ENCODE measurements around the gene AGBL5.
"Not testable (repeated sequence)": the region's sequence is repeated elsewhere in the genome, so short reads cannot be mapped to it uniquely, and the experiment has no call there.

The AGBL5 gene

DNA sequence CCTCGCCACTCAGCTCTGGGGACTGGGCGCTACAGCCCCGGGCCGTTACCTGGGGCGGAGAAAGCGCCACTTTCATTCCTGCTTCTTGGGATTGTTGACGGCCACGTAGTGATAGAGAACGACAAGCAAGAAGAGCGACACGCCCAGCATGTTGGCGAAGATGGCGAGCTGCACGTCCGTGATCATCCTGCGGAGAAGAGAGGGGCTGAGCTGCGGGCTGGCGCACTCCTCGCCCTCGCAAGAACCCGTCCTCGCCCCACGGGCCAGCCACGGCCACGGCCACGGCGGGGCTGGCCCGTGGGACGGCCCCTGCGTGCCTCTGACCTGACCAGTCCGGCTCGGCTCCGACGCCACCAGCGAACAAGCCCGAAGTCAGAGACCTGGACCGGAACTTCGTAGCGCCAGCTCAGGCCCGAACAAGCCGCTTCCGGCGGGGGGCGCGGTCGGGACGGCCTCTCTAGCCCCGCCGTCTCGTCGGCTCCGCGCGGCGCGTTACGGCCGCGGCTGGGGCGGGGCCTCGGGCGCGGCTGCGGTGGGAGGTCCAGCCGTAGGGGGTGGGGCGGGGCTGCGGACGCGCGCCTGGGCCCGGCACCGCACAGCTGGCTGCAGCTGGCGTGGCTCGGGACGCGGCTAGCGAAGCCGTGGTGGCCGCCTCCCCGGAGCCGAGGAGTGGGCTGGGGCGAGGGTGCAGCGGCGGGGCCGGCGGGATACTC is 20.0 kb downstream of the AGBL5 start, which contains the start of gene OST4:
Gene OST4 (minus strand): TSS at position 378 of the 713 bp plus-strand sequence.
- DNase-seq, result peak; percentile 94 to 97
- TF ChIP-seq POLR2A (IDR thresholded peaks at IDR 0.05; ENCODE audit: low read length), result peak; percentile 95
- no peak for TF ChIP-seq GATA1 (IDR thresholded peaks at IDR 0.05; ENCODE audit: low read depth, low read length)

DNA sequence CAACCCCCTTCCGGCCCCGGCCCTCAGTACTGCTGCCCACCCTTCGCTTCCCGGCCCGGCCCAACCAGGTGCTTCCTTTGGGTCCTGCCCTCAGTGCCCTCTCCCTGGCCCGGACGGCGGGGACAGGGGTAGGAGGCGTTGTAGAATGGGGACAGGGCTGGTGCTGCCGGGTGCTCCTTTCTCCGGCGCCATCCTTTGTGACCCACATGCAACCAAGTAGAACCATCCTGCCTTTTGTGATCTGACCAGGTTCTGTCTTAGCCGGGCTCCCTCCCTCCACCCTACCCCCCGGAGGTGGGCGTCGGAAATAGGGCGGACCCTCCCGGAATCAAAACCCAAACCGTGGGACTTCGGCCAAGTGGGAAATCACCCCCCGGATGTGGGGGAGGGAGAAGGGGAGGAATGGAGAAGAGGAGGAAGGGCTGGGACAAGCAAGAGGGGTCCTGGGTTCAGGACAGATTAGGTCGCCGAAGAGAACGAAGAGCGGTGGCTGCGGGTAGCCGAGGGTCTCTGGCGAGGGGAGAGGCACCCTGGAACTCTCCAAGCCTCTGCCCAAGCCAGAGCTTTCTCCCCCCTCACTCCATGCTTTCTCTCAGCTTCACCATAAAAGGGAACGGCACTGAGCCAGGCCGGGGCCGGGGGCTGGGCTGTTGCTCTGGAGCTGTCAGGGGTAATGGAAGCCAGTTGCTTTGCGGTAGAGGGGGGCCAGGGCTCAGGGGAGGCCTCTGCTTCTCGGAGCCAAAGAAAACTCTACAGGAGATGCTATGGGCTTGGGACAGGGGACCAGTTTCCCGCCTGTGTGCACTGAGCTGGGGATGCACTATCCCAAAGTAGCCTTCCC is 20.7 kb downstream of the AGBL5 start:
- TF ChIP-seq GATA1 (IDR thresholded peaks at IDR 0.05; ENCODE audit: low read depth, low read length) (no peak), POLR2A (IDR thresholded peaks at IDR 0.05; ENCODE audit: low read length) (no peak)
- DNase-seq, result no peak

DNA sequence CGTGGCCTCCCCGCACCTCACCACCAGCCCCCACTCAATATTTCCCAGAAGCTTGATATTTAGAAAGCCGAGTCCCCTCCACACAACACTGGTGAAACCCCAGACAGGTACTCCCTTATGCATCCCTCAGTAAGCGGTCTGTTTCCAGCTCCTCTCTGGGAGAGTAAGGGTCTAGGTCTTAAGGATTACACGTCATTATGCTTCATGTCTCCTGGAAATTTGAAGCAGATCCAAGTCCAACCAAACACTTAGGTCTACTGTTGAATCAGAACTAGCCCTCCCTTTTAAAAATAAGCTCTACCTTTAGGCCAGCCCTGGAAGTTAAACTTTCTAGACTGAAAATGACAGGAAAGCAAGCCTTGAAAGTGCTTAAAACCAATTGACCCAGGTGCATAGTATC is 21.5 kb downstream of the AGBL5 start:
- DNase-seq, result no peak
- TF ChIP-seq GATA1 (IDR thresholded peaks at IDR 0.05; ENCODE audit: low read depth, low read length) (no peak), POLR2A (IDR thresholded peaks at IDR 0.05; ENCODE audit: low read length) (no peak)

DNA sequence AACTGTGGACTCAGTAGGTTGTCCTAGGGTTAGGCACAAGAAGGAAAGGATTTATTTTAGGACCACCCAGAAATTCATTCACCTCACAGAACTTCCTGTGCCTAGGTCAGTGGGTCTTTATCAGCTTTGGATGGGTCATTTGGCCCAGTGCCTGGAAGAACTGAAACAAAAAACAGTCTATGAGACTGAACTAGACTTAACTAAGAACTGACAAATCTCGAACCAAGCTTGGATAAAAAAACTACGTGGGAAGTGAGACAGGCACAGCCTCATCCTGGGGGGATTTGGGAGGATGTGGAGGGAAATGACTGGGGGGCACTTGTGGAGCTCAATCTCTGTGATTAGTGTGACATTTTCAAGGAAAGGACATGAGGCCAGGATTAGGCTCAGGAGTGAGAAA is 22.3 kb downstream of the AGBL5 start:
- peak in 1 of 2 experiments; percentile 30 for DNase-seq
- TF ChIP-seq POLR2A (IDR thresholded peaks at IDR 0.05; ENCODE audit: low read length) (no peak), GATA1 (IDR thresholded peaks at IDR 0.05; ENCODE audit: low read depth, low read length) (no peak)

DNA sequence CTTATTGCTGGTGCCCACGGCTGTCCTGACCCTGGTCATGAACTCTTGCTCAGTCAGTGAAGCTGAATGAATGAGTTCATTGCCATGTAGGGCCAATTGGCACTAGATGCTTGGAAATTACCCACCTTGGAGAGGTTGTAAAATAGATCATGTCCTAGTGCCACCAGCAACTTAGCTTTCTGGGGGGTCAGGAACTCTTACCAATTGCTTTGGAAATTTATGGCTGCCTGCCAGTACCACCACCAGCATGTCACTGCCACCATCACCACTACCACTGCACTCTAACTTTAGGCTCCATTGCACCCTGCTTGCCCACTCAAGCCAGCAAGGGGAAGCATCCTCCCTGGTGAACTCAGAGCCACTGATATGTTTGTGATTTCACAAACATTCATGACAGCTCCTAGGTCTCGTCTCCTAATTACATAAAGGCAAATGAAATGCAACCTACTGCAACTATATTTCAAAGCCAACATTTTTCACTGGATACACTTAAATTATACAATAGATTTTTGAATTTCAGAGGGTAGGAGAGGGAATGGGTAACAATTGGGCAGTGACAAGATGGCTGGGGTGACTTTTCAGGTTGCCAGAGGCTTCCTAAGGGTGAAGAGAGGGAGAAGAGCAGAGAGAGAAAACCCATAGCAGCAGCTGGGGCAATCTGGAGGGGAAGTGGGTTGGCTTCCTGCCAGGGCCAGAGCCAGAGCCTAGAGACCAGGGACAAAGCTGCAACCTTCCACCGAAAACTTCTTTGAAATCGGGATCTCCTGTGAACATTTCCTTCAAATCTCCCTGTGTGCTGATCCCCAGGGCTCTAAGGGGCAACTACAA is 23.5 kb downstream of the AGBL5 start:
- no peak for TF ChIP-seq POLR2A (IDR thresholded peaks at IDR 0.05; ENCODE audit: low read length)
- DNase-seq, result no peak

DNA sequence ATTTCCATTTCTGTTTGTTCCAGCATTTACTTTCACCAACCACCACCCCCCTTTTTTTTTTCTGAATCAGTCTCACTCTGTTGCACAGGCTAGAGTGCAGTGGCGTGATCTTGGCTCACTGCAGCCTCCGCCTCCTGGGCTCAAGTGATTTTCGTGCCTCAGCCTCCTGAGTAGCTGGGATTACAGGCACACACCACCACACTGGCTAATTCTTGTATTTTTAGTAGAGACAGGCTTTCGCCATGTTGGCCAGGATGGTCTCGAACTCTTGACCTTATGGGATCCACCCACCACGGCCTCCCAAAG is 24.1 kb downstream of the AGBL5 start:
- DNase-seq, result not testable (repeated sequence)

DNA sequence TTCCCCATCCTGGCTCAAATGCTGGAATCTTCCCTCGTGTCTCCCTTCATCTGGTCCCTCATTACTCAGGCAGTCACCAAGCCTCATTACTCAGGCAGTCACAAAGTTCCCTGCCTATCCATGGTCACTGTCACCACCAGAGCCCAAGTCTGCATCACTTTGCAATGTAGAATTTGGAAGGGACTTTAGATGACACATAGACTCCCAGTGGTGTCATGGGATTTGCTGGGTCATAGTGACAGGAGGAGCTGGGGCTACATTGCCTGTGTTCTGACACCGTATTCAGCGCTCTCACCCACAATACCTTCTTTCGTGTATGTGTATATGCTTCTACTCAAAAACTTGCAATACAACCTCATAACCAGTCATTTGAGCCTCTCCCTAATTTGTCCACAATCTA is 24.9 kb downstream of the AGBL5 start:
- peak in 1 of 2 experiments; percentile 45 for DNase-seq
- no peak for TF ChIP-seq POLR2A (IDR thresholded peaks at IDR 0.05; ENCODE audit: low read length)

DNA sequence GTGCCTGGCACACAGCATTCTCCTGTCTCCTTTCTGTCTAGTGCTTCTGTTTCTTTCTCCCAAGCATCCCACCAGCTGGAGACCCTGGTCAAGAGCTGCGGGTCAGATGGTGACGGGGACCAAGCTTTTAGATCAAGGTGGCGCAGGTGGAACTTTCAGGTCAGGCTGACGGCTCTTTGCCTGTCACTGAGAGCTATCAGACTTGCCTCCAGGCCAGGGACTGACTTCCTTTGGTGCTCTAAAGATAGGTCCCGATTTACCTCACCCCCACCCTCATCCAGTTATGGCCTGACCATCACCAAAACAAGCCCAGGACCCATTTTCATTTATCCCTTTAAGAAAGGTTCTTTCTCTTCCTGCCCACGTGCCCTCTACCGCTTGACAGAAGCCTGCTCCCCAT is 25.8 kb downstream of the AGBL5 start:
- no peak for DNase-seq
- TF ChIP-seq POLR2A (IDR thresholded peaks at IDR 0.05; ENCODE audit: low read length) (no peak), GATA1 (IDR thresholded peaks at IDR 0.05; ENCODE audit: low read depth, low read length) (no peak)

DNA sequence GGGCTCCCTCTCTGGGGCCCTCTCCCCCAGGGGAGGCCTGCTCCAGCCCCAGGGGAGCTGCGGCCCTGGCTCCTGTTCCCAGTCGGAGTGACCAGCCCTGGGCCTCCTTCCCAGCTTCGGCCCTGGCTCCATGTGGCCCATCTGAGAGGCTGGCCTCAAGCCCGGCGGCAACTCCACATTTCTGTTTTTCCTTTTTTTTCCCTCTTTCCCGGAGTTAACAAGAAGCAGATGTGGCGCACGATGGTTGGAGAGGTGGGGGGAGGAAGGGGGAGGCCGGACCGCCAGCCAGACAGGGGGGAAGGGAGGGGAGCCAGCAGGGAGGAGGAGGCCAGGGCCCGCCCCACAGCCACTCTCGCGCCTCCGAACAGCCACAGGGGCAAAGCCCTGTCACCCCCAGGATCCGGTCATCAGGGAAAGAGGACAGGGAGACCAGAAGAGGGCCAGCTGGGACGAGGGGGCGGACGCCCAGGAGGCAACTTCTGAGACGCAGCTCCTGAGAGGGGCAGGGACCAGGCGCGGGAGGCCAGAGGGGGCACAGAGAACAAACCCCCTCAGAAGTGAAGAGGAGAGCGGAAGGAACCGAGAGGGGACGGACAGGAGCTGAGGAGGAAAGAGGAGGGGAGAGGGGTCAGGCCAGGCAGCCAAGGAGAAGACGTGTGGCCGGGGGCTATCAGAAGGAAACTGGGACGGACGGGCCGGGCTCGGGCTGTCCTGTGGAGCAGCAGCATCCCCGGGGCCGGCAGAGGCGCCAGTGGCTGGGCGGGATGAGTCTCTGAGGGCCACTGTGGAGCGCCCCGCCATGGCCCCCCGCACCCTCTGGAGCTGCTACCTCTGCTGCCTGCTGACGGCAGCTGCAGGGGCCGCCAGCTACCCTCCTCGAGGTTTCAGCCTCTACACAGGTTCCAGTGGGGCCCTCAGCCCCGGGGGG is 27.1 kb downstream of the AGBL5 start, which contains the start of gene EMILIN1:
Gene EMILIN1 (plus strand): TSS at position 349 of the 928 bp plus-strand sequence. CDS start 451 bp downstream, at position 800.
- TF ChIP-seq GATA1 (IDR thresholded peaks at IDR 0.05; ENCODE audit: low read depth, low read length) (no peak), POLR2A (IDR thresholded peaks at IDR 0.05; ENCODE audit: low read length) (peak; percentile 34)

DNA sequence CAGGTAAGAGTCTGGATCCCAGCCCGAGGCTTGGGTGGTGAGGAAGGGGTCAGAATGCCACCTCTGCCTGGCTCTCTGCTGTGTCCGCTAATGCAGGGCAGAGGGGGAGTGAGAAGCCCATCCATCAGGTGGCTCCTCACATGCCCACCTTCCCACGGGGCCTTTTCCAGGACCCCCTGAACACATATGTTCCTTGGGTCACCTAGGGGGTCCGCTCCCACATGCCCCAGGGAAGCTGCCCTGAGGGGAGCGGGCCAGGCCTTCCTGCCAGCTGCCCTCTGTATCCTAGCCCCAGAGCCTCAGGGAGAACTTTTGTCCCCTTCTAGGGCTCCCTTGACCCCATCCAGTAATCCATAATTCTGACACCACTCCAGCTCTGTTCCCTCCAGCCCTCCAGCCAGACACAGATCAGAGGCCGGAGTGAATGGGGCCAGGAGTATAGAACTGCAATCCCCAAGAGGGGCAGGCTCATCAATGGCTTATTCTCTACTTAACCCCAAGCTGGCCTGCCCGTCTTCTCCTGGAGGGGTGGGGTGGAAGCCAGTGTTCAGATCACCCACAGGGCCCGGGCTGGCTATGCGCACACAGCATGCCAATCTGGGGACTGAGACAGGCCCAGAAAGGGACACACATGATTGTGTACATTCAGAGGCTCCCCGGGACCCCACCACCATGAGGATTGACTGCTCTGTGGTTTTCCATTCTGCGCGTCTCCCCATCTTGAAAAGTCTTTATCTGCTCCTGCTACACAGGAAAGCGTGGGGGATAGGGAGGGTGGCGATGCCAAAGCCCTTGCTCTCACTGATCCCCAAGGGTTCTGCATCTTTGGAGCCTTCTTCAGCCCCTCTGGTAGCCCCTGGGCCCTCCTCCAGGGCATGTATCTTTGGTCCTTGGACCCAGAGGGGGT is 28.0 kb downstream of the AGBL5 start:
- no peak for TF ChIP-seq GATA1 (IDR thresholded peaks at IDR 0.05; ENCODE audit: low read depth, low read length)
- no peak for TF ChIP-seq POLR2A (IDR thresholded peaks at IDR 0.05; ENCODE audit: low read length)
- DNase-seq, result no peak

More for the DNA sequence above, 27.1 kb downstream of the AGBL5 start, which contains the start of gene EMILIN1:
- peak; percentile 32 to 33 for DNase-seq

DNA sequence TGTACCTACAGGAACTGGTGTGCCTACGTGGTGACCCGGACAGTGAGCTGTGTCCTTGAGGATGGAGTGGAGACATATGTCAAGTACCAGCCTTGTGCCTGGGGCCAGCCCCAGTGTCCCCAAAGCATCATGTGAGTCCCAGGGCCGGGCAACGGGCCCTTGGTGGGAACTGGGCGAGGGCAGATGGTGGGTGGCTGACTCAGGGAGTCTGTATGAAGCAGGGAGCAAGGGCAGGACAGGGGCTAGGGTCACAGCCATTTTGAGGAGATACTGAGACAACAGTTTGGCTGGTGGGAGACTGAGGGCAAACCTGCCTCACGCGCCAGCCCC is 28.6 kb downstream of the AGBL5 start:
- DNase-seq, result no peak
- TF ChIP-seq GATA1 (IDR thresholded peaks at IDR 0.05; ENCODE audit: low read depth, low read length), result no peak
- TF ChIP-seq POLR2A (IDR thresholded peaks at IDR 0.05; ENCODE audit: low read length), result no peak

DNA sequence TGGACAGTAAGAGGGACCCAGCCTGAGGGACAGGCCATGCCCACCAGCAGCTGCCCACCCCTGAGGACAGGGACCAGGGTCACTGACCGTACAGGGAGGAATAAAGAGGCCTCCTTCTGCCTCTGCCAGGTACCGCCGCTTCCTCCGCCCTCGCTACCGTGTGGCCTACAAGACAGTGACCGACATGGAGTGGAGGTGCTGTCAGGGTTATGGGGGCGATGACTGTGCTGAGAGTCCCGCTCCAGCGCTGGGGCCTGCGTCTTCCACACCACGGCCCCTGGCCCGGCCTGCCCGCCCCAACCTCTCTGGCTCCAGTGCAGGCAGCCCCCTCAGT is 29.1 kb downstream of the AGBL5 start:
- DNase-seq, result no peak
- TF ChIP-seq POLR2A (IDR thresholded peaks at IDR 0.05; ENCODE audit: low read length) (no peak), GATA1 (IDR thresholded peaks at IDR 0.05; ENCODE audit: low read depth, low read length) (no peak)
